AG04449 (cell line): ENCODE measurements around the gene RAB15.

Source experiments
- CTCF ChIA-PET: fragments of 350-600 bp; formaldehyde crosslinking; extraction: SDS; loops from one replicate; lab custom pipeline; 2021; ENCODE audit warnings: antibody characterized with exemption; lab: Yijun Ruan, JAX
- POLR2A ChIA-PET: fragments of 400-600, 350-600 bp; formaldehyde crosslinking; extraction: SDS; loops from one replicate; lab custom pipeline; 2020; ENCODE audit warnings: antibody characterized with exemption, inconsistent platforms; lab: Yijun Ruan, JAX
- DNase-seq: peaks from one replicate; pipeline ENCODE4 v3.0.0-alpha.2; 2010; ENCODE audit warnings: low read depth, low spot score
- H3K4me3 ChIP-seq: 2 replicates; pipeline ENCODE4 v1.5.1; 2011; ENCODE audit warnings: low read depth, mild to moderate bottlenecking, control low read depth, low read length
- TF ChIP-seq, protein P1 (sequence below): IDR thresholded peaks from one replicate; pipeline ENCODE4 v1.5.1; 2011; ENCODE audit warnings: mild to moderate bottlenecking, moderate library complexity, low read length, control low read depth, inconsistent platforms; ENCODE audit not compliant: insufficient read depth; ENCODE audit errors: missing control alignments

Gene RAB15

DNA sequence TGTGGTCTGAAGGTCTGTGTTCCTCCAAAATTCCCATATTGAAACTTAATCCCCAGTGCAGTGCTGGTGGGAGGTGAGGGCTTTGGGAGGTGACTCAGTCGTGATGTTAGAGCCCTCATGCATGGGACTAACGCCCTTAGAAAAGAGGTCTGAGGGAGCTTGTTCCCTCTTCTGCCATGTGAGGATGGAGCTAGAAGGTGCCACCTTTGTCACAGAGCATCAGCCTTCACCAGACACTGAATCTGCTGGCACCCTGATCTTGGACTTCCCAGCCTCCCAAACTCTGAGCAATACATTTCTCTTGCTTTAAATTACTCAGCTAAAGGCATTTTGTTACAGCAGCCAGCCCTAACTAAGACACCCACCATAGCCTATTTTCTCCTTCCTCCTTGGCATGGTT lies 13.9 kb downstream of the RAB15 start:
- ChIA-PET POLR2A (no interaction called here), CTCF (no interaction called here)
- DNase-seq = no peak
- TF ChIP-seq, protein P1, sequence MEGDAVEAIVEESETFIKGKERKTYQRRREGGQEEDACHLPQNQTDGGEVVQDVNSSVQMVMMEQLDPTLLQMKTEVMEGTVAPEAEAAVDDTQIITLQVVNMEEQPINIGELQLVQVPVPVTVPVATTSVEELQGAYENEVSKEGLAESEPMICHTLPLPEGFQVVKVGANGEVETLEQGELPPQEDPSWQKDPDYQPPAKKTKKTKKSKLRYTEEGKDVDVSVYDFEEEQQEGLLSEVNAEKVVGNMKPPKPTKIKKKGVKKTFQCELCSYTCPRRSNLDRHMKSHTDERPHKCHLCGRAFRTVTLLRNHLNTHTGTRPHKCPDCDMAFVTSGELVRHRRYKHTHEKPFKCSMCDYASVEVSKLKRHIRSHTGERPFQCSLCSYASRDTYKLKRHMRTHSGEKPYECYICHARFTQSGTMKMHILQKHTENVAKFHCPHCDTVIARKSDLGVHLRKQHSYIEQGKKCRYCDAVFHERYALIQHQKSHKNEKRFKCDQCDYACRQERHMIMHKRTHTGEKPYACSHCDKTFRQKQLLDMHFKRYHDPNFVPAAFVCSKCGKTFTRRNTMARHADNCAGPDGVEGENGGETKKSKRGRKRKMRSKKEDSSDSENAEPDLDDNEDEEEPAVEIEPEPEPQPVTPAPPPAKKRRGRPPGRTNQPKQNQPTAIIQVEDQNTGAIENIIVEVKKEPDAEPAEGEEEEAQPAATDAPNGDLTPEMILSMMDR = no peak
- H3K4me3 ChIP-seq = no peak overlapping the region

DNA sequence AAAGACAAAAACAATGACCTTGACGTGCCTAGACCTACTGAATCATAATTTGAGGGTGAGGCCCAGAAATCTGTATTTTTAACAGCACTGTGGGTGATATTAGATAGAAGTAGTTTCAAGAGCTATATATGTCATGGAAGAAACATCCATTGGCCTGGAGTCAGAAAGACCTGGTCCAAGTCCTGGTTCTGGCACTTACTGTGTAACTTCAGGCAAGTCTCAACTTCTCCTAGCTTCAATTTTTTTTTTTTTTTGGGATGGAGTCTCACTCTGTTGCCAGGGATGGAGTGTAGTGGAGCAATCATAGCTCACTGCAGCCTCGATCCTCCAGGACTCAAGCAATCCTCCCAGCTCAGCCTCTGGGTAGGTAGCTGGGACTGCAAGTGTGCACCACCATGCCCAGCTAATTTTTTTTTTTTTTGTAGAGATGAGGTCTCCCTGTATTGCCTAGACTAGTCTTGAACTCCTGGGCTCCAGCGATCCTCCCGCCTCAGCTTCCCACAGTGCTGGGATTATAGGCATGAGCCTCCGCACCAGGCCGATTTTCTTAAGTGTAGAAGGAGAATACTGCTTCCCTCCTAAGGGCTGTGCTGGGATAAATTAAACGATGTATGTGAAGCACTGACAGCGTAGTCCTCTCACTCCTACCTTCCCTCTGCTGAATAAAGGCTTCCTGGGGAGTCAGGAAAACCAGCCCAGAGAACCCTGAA lies 15.3 kb downstream of the RAB15 start:
- CTCF ChIA-PET = interaction anchor here (0.7 to 1.5 kb wide), 7 partner anchors 12 to 320 kb away, joined by 3 to 4 read pairs (median 3); no protein-coding TSS in a partner anchor
- no peak overlapping the region for H3K4me3 ChIP-seq
- POLR2A ChIA-PET = no interaction called here
- TF ChIP-seq, protein P1 = no peak
- DNase-seq = no peak

DNA sequence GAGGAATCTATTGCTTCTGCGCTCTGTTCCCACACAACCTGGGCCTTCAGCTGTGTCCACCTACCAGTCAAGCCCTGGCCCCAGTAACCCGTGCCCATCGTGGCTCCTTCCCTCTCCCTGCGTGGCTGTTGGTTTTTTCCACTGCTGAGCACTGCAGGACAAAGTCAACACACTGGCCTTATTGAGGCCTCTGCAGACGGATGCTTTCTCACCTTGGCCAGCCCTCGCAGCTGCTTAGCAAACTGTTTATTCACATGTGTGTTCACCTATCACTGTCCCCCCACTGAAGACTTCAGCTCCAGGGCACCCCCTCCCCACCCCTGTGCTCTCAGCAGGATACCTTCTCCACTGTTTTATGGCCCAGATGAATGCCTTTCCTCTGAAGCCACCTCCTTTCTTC lies 16.8 kb downstream of the RAB15 start:
- CTCF ChIA-PET = interaction anchor here (1.5 kb wide), 1 partner anchor 16 kb away, joined by 3 read pairs; no protein-coding TSS in a partner anchor
- POLR2A ChIA-PET = interaction anchor here (0.7 kb wide), 1 partner anchor 40 kb away, joined by 3 read pairs; no protein-coding TSS in a partner anchor
- DNase-seq = no peak
- no peak overlapping the region for H3K4me3 ChIP-seq
- TF ChIP-seq, protein P1 = no peak

DNA sequence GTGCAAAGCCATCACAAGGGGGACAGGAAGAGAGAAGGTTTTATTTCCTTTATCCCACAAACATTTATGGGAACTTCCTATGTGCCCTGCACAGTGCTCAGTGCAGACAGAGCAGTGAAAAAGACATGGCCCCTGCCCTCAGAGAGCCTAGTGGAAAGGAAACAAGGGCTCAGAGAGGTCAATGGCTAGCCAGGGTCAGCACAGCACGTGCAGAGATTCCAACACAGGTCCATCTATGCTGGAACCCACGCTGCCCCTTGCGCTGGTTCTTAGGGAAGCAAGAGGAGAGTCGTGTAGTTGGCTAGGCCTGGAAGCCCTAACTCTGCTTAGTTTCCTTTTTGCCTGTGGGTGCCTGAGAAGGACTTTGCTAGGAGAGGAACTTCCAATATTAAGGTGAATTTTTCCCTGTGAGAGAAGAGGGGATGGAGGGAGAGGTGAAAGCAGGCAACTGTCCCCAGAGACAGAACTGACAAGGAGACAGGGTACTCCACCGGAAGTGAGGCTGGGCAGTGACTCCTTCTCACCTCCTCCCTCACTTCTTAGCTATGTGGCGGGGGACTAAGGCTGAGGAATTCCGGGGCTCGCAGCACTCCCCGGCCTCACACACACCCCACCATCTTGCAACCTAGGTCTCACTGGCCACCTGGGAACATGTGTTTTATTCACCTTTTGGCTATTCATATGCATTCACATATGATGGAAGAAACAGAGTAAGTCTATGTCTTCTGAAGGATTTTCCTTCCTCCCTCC lies 17.5 kb downstream of the RAB15 start:
- no peak for DNase-seq
- H3K4me3 ChIP-seq = no peak overlapping the region
- TF ChIP-seq, protein P1 = no peak
- ChIA-PET CTCF (interaction anchor here (1.1 kb wide), 1 partner anchor 30 kb away, joined by 4 read pairs; no protein-coding TSS in a partner anchor), POLR2A (interaction anchor here (0.7 kb wide), 1 partner anchor 40 kb away, joined by 3 read pairs; no protein-coding TSS in a partner anchor)

DNA sequence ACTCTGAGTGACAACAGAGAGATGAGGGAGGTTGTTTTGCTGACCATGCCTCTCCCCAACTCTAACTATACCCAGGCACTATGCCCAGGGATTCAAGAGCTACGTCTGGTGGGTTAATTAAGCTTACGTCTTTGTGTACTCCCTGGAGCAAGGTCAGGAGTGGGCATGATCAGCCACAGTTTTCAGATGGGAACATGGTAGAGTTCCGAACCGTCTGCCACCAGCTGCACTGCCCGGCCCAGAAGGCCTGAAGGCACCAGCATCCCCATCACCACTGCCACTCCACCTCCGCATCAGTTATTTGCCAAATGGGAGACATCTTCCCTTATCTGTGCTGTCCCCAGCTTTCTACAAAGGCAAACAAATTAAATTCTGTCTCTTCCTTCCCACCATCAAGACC lies 18.5 kb downstream of the RAB15 start:
- POLR2A ChIA-PET = interaction anchor here (0.5 to 0.6 kb wide), 2 partner anchors 14 to 349 kb away, joined by 3 read pairs; no protein-coding TSS in a partner anchor
- TF ChIP-seq, protein P1 = no peak
- CTCF ChIA-PET = interaction anchor here (0.6 to 2.0 kb wide), 6 partner anchors 8 to 154 kb away, joined by 3 to 4 read pairs (median 3); no protein-coding TSS in a partner anchor
- DNase-seq = no peak
- no peak overlapping the region for H3K4me3 ChIP-seq

DNA sequence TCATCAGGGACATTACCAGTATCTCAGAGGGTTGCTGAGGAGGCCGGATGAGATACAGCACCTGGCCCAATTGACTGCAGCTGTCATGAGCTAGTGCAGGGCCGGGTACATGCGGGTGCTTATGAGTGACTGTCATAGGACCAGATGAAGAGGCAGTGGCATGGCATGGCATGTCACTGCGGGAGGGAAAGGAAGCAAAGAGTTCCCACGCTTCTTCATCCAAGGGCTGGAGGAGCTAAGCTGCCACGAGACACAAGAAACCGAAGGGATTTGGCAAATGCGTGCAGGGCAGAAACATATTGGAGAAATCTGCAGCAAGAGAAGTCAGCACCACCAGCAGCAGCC lies 18.9 kb downstream of the RAB15 start:
- TF ChIP-seq, protein P1 = no peak
- no peak overlapping the region for H3K4me3 ChIP-seq
- DNase-seq = no peak
- ChIA-PET POLR2A (interaction anchor here (0.5 to 0.6 kb wide), 2 partner anchors 14 to 349 kb away, joined by 3 read pairs; no protein-coding TSS in a partner anchor), CTCF (interaction anchor here (0.6 to 2.0 kb wide), 6 partner anchors 8 to 153 kb away, joined by 3 to 4 read pairs (median 3); no protein-coding TSS in a partner anchor)
